ENCODE results near the gene SLC28A1.

- no peak for TF ChIP-seq POLR2A (IDR thresholded peaks at IDR 0.05; ENCODE audit: low read length)
- no peak for TF ChIP-seq GATA1 (IDR thresholded peaks at IDR 0.05; ENCODE audit: low read depth, low read length)
These were observed 19.3 kb upstream of the SLC28A1 start for GRCh38 chr15:84865074-84865569.

All from erythroblast (primary cell).